ENCODE data around the gene KIAA1210.

The KIAA1210 gene

DNA sequence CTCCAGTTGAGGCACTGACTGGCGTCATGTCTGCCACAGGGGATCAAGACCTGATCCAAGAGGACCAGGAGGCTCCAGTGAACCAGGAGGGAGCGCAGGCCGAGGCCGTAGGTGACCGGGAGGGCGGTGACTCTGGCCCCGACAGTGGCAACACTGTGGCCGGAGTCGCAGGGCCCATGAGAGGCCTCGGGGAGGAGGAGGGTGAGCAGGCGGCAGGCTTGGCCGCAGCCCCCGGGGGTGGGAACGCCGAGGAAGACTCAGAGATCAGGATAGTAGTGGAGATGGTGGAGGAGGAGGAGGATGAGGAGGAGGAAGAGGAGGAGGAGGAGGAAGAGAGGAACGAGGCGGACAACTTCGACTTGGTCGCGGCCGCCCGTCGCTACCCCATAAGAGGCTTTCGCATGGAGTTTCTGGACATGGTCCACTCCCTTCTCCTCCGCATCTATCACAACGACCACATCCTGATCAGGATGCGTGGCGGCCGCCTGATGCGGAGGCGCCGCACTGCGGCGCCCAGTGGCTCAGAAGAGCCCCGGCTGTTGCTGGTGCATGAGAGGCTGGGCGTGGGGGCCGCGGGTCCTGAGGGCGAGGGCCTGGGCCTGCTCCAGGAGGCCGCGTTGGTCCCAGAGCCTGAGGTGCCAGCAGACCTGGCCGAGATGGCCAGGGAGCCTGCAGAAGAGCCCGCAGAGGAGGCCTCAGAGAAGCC, 54.3 kb downstream of the KIAA1210 start:
- no peaks in the 10 kb centered on the region for H3K4me1 ChIP-seq (ENCODE audit: insufficient read depth, poor library complexity, severe bottlenecking)
- no peaks in the 10 kb centered on the region for H3K9me3 ChIP-seq (ENCODE audit: severe bottlenecking)
- DNase-seq (ENCODE audit: low spot score) (no peak), ATAC-seq (ENCODE audit: low read depth) (no peak)
- H3K27ac ChIP-seq (ENCODE audit: poor library complexity, severe bottlenecking) = no peak overlapping the region
- no peak overlapping the region for H3K4me3 ChIP-seq (ENCODE audit: severe bottlenecking)
- no peaks in the 10 kb centered on the region for H3K27me3 ChIP-seq (ENCODE audit: insufficient read depth, poor library complexity, severe bottlenecking)
- no peaks in the 10 kb centered on the region for H3K36me3 ChIP-seq (ENCODE audit: low read depth)
- TF ChIP-seq, protein P1, sequence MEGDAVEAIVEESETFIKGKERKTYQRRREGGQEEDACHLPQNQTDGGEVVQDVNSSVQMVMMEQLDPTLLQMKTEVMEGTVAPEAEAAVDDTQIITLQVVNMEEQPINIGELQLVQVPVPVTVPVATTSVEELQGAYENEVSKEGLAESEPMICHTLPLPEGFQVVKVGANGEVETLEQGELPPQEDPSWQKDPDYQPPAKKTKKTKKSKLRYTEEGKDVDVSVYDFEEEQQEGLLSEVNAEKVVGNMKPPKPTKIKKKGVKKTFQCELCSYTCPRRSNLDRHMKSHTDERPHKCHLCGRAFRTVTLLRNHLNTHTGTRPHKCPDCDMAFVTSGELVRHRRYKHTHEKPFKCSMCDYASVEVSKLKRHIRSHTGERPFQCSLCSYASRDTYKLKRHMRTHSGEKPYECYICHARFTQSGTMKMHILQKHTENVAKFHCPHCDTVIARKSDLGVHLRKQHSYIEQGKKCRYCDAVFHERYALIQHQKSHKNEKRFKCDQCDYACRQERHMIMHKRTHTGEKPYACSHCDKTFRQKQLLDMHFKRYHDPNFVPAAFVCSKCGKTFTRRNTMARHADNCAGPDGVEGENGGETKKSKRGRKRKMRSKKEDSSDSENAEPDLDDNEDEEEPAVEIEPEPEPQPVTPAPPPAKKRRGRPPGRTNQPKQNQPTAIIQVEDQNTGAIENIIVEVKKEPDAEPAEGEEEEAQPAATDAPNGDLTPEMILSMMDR (IDR thresholded peaks at IDR 0.05; ENCODE audit: poor library complexity, severe bottlenecking) = no peak

GRCh38 chrX:119072744-119073143, 54.9 kb downstream of the KIAA1210 start, which contains the start of gene CT47C1:
TSS of gene CT47C1 (plus strand) at chrX:119072993. CDS start at chrX:119073226, 233 bp downstream.
- Histone ChIP-seq H3K9me3 (ENCODE audit: severe bottlenecking) (no peaks in the 10 kb centered on the region), H3K27me3 (ENCODE audit: insufficient read depth, poor library complexity, severe bottlenecking) (no peaks in the 10 kb centered on the region), H3K4me3 (ENCODE audit: severe bottlenecking) (no peak within 1 kb of the TSS), H3K27ac (ENCODE audit: poor library complexity, severe bottlenecking) (no peak within 1 kb of the TSS), H3K36me3 (ENCODE audit: low read depth) (no peaks in the 10 kb centered on the region), H3K4me1 (ENCODE audit: insufficient read depth, poor library complexity, severe bottlenecking) (no peaks in the 10 kb centered on the region)
- ATAC-seq (ENCODE audit: low read depth) = no peak
- TF ChIP-seq, protein P1 (IDR thresholded peaks at IDR 0.05; ENCODE audit: poor library complexity, severe bottlenecking) = no peak
- no peak for DNase-seq (ENCODE audit: low spot score)

- H3K9me3 ChIP-seq (ENCODE audit: severe bottlenecking) = no peaks in the 10 kb centered on the region
- DNase-seq (ENCODE audit: low spot score) (no peak), ATAC-seq (ENCODE audit: low read depth) (no peak)
- H3K36me3 ChIP-seq (ENCODE audit: low read depth) = no peaks in the 10 kb centered on the region
- TF ChIP-seq, protein P1 (IDR thresholded peaks at IDR 0.05; ENCODE audit: poor library complexity, severe bottlenecking) = no peak
- no peak overlapping the region for H3K4me3 ChIP-seq (ENCODE audit: severe bottlenecking)
- H3K27ac ChIP-seq (ENCODE audit: poor library complexity, severe bottlenecking) = no peak overlapping the region
- H3K27me3 ChIP-seq (ENCODE audit: insufficient read depth, poor library complexity, severe bottlenecking) = no peaks in the 10 kb centered on the region
- no peaks in the 10 kb centered on the region for H3K4me1 ChIP-seq (ENCODE audit: insufficient read depth, poor library complexity, severe bottlenecking)
Measured at GRCh38 chrX:119071381-119071780, 56.2 kb downstream of the KIAA1210 start.

DNA sequence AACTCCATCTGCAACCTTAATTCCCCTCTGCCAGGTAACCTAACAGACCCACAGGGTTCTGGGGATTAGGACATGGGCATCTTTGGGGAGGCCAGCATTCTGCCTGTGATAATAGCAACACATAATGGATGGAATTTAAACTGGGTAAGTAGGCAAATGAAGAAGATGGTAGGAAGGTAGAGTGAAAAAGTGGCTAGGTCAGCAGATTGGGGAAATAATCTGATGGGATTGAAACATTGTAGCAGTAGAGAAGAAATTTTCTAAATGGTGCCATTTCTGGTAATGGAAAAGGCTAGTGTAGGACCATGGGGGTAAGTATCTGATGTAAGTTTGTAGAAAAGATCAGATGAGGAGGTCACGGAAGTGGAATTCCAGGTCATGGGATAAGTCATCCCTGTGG, 57.9 kb downstream of the KIAA1210 start:
- H3K4me3 ChIP-seq (ENCODE audit: severe bottlenecking) = no peak overlapping the region
- no peaks in the 10 kb centered on the region for H3K4me1 ChIP-seq (ENCODE audit: insufficient read depth, poor library complexity, severe bottlenecking)
- DNase-seq (ENCODE audit: low spot score) (no peak), ATAC-seq (ENCODE audit: low read depth) (no peak)
- no peaks in the 10 kb centered on the region for H3K27me3 ChIP-seq (ENCODE audit: insufficient read depth, poor library complexity, severe bottlenecking)
- H3K36me3 ChIP-seq (ENCODE audit: low read depth) = no peaks in the 10 kb centered on the region
- TF ChIP-seq, protein P1 (IDR thresholded peaks at IDR 0.05; ENCODE audit: poor library complexity, severe bottlenecking) = no peak
- no peaks in the 10 kb centered on the region for H3K9me3 ChIP-seq (ENCODE audit: severe bottlenecking)
- no peak overlapping the region for H3K27ac ChIP-seq (ENCODE audit: poor library complexity, severe bottlenecking)

GRCh38 chrX:119069128-119069527, 58.5 kb downstream of the KIAA1210 start:
- Histone ChIP-seq H3K36me3 (ENCODE audit: low read depth) (no peaks in the 10 kb centered on the region), H3K27ac (ENCODE audit: poor library complexity, severe bottlenecking) (no peak overlapping the region), H3K27me3 (ENCODE audit: insufficient read depth, poor library complexity, severe bottlenecking) (no peaks in the 10 kb centered on the region), H3K4me1 (ENCODE audit: insufficient read depth, poor library complexity, severe bottlenecking) (no peaks in the 10 kb centered on the region), H3K4me3 (ENCODE audit: severe bottlenecking) (no peak overlapping the region), H3K9me3 (ENCODE audit: severe bottlenecking) (no peaks in the 10 kb centered on the region)
- no peak for DNase-seq (ENCODE audit: low spot score)
- TF ChIP-seq, protein P1 (IDR thresholded peaks at IDR 0.05; ENCODE audit: poor library complexity, severe bottlenecking) = no peak
- no peak for ATAC-seq (ENCODE audit: low read depth)
